Liver (tissue), 9 donors: ENCODE measurements around the gene SULT1C4. TPM values are rescaled to one million over a fixed set of nuclear protein-coding genes. Genes with fewer than 3 reads are reported as not detected.
"Not testable (repeated sequence)": the region's sequence is repeated elsewhere in the genome, so short reads cannot be mapped to it uniquely, and the experiment has no call there.

Source experiments
- DNase-seq: peaks from one replicate; pipeline ENCODE4 v3.0.0-alpha.2; 2017; ENCODE audit warnings: low spot score
- H3K27ac ChIP-seq, 2 donors: one replicate each; pipeline ENCODE4 v1.7.0; 2013; ENCODE audit warnings: inconsistent platforms in 2 of 2, low read length in 2 of 2, control low read depth in 1 of 2, low read depth in 1 of 2, mild to moderate bottlenecking in 1 of 2
- H3K27me3 ChIP-seq, 4 donors: one replicate each; pipeline versions ENCODE4 v1.6.1 to v1.7.0; 2013; ENCODE audit warnings: low read length in 3 of 4, inconsistent platforms in 1 of 4, mild to moderate bottlenecking in 1 of 4, moderate library complexity in 1 of 4; ENCODE audit not compliant: control insufficient read depth in 4 of 4, insufficient read depth in 4 of 4
- H3K36me3 ChIP-seq, 4 donors: one replicate each; pipeline versions ENCODE4 v1.6.1 to v1.7.0; 2013; ENCODE audit warnings: low read length in 3 of 4, mild to moderate bottlenecking in 3 of 4, low read depth in 1 of 4, moderate library complexity in 1 of 4; ENCODE audit not compliant: control insufficient read depth in 4 of 4, insufficient read depth in 3 of 4
- H3K4me1 ChIP-seq, 4 donors: one replicate each; pipeline versions ENCODE4 v1.6.1 to v1.7.0; 2013; ENCODE audit warnings: low read length in 3 of 4, mild to moderate bottlenecking in 3 of 4, moderate library complexity in 1 of 4; ENCODE audit not compliant: control insufficient read depth in 4 of 4, insufficient read depth in 4 of 4
- H3K4me3 ChIP-seq, 3 donors: one replicate each; pipeline versions ENCODE4 v1.6.1 to v1.7.0; 2013; ENCODE audit warnings: low read length in 3 of 3, control low read depth in 1 of 3, low read depth in 1 of 3, mild to moderate bottlenecking in 1 of 3
- H3K9ac ChIP-seq, 2 donors: one replicate each; pipeline ENCODE4 v1.7.0; 2013; ENCODE audit warnings: low read length in 2 of 2, mild to moderate bottlenecking in 2 of 2, moderate library complexity in 2 of 2, control low read depth in 1 of 2, low read depth in 1 of 2
- H3K9me3 ChIP-seq, 4 donors: one replicate each; pipeline versions ENCODE4 v1.6.1 to v1.7.0; 2013; ENCODE audit warnings: low read length in 3 of 4; ENCODE audit not compliant: control insufficient read depth in 4 of 4
- EGR1 ChIP-seq, 2 donors: IDR thresholded peaks; 2 replicates each; pipeline ENCODE4 v1.6.1; 2016 to 2018; ENCODE audit warnings: antibody characterized with exemption in 2 of 2, low read depth in 2 of 2
- FOXA1 ChIP-seq: IDR thresholded peaks from 2 replicates; pipeline ENCODE4 v1.6.1; 2016; ENCODE audit warnings: antibody characterized with exemption
- FOXA2 ChIP-seq: IDR thresholded peaks from 2 replicates; pipeline ENCODE4 v1.6.1; 2016; ENCODE audit warnings: antibody characterized with exemption
- GABPA ChIP-seq, 2 donors: IDR thresholded peaks in 1 of 2; conservative IDR thresholded peaks in 1 of 2; 2 replicates each; pipeline ENCODE4 v1.6.1; 2016; ENCODE audit warnings: antibody characterized with exemption in 2 of 2, mild to moderate bottlenecking in 1 of 2, moderate library complexity in 1 of 2
- HNF4A ChIP-seq, 2 donors: conservative IDR thresholded peaks; 2 replicates each; pipeline ENCODE4 v1.6.1; 2016; ENCODE audit warnings: antibody characterized with exemption in 2 of 2, mild to moderate bottlenecking in 2 of 2
- HNF4G ChIP-seq: IDR thresholded peaks from 2 replicates; pipeline ENCODE4 v1.6.1; 2016; ENCODE audit warnings: antibody characterized with exemption
- JUND ChIP-seq, 2 donors: IDR thresholded peaks; 2 replicates each; pipeline ENCODE4 v1.6.1; 2016; ENCODE audit warnings: antibody characterized with exemption in 2 of 2
- NR2F2 ChIP-seq: IDR thresholded peaks from 2 replicates; pipeline ENCODE4 v1.6.1; 2016; ENCODE audit warnings: antibody characterized with exemption
- RAD21 ChIP-seq, 2 donors: IDR thresholded peaks; 2 replicates each; pipeline ENCODE4 v1.6.1; 2016; ENCODE audit warnings: antibody characterized with exemption in 2 of 2, mild to moderate bottlenecking in 2 of 2
- RXRA ChIP-seq, 2 donors: IDR thresholded peaks; 2 replicates each; pipeline ENCODE4 v1.6.1; 2017 to 2018; ENCODE audit warnings: antibody characterized with exemption in 2 of 2, mild to moderate bottlenecking in 1 of 2
- SP1 ChIP-seq: IDR thresholded peaks from 2 replicates; pipeline ENCODE4 v1.6.1; 2018; ENCODE audit warnings: antibody characterized with exemption, mild to moderate bottlenecking
- TAF1 ChIP-seq: conservative IDR thresholded peaks from 2 replicates; pipeline ENCODE4 v1.6.1; 2016; ENCODE audit warnings: antibody characterized with exemption, mild to moderate bottlenecking
- YY1 ChIP-seq: IDR thresholded peaks from 2 replicates; pipeline ENCODE4 v1.6.1; 2016; ENCODE audit warnings: antibody characterized with exemption, mild to moderate bottlenecking
- WGBS: extraction: QIAGEN DNeasy Blood & Tissue Kit; methylation state at CpG from one replicate; pipeline ENCODE4 v1.1.7; 2013; 5-methylcytosine and 5-hydroxymethylcytosine counted together
- polyA plus RNA-seq, 2 donors: library from polyadenylated mRNA; stranded (reverse) in 1 of 2; unstranded in 1 of 2; fragments of 200-250 nt in 1 of 2; fragments of >200 nt in 1 of 2; fragmentation: Nextera tagmentation in 1 of 2; extraction: Ambion mirVana in 1 of 2; gene quantifications; one replicate each; pipeline versions ENCODE4 v1.2.1 to v1.2.3, GENCODE V29; 2013 to 2015
- total RNA-seq, 2 donors: library from RNA; depleted of rRNA; stranded (reverse); fragments of >200 nt; gene quantifications; one replicate each; pipeline ENCODE4 v1.2.3, GENCODE V29; 2014
- TF ChIP-seq, protein P1 (sequence below): IDR thresholded peaks from 2 replicates; pipeline ENCODE4 v1.6.1; 2016; ENCODE audit warnings: antibody characterized with exemption
- TF ChIP-seq, protein P2 (sequence below): fragments of 150-350 bp; IDR thresholded peaks from 2 replicates; pipeline ENCODE4 v1.5.1; 2017; ENCODE audit warnings: improper control_type of control experiment, low read depth, low read length; ENCODE audit not compliant: missing input control
- TF ChIP-seq, protein P3 (sequence below): IDR thresholded peaks from 2 replicates; pipeline ENCODE4 v1.6.1; 2016; ENCODE audit warnings: antibody characterized with exemption
- TF ChIP-seq, protein P4 (sequence below): IDR thresholded peaks from 2 replicates; pipeline ENCODE4 v1.6.1; 2016; ENCODE audit warnings: antibody characterized with exemption
- TF ChIP-seq, protein P5 (sequence below): IDR thresholded peaks from 2 replicates; pipeline ENCODE4 v1.6.1; 2016; ENCODE audit warnings: antibody characterized with exemption, mild to moderate bottlenecking
- donor health status: healthy.
- donor health status: healthy.
- donor health status: healthy.
- donor health status: healthy.
- donor health status: healthy.

Gene SULT1C4
- total and polyA plus RNA-seq, 4 donors, result 1.0 to 12.8 (median 1.3) TPM

DNA sequence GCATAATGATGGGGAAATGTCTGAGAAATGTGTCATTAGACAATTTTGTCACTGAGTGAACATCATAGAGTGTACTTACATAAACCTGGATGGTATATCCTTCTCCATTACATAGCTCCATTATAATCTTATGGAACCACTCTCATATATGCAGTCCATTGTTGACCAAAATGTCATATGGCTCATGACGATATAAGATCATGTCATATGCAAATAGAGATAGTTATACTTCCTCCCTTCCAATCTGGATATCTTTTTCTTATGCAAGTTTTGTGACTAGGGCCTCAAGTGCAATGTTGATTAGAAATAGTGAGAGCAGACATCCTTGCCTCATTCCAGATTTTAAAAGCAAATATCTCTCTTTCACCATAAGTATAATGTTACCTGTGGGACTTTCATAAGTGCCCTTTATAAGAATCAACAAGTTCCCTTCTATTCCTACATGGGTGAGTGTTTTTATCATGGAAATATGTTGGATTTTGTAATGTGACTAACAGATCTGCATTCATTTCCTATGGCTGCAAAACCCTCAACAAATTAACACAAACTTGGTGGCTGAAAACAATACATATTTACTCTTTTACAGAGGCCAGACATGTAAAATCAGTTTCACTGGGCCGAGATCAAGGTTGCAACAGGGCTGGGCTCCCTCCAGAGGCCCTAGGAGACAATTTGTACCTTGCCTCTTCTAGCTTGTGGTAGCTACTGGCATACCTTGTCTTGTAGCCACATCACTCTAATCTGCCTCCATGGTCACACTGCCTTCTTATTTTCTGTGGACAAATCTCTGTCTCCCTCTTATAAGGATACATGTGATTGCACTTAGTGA, 21.6 kb upstream of the SULT1C4 start:
- no peak overlapping the region for H3K9ac ChIP-seq
- H3K27me3 ChIP-seq, result no peaks in the 10 kb centered on the region
- no peaks in the 10 kb centered on the region for H3K36me3 ChIP-seq
- no peaks in the 10 kb centered on the region for H3K9me3 ChIP-seq
- no peaks in the 10 kb centered on the region for H3K4me1 ChIP-seq
- no peak for DNase-seq
- no peak for TF ChIP-seq TAF1
- TF ChIP-seq, protein P1, sequence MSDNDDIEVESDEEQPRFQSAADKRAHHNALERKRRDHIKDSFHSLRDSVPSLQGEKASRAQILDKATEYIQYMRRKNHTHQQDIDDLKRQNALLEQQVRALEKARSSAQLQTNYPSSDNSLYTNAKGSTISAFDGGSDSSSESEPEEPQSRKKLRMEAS, result no peak
- TF ChIP-seq JUND (IDR thresholded peaks at IDR 0.05), result no peak
- no peak for TF ChIP-seq HNF4G
- no peak for TF ChIP-seq NR2F2
- TF ChIP-seq, protein P2, sequence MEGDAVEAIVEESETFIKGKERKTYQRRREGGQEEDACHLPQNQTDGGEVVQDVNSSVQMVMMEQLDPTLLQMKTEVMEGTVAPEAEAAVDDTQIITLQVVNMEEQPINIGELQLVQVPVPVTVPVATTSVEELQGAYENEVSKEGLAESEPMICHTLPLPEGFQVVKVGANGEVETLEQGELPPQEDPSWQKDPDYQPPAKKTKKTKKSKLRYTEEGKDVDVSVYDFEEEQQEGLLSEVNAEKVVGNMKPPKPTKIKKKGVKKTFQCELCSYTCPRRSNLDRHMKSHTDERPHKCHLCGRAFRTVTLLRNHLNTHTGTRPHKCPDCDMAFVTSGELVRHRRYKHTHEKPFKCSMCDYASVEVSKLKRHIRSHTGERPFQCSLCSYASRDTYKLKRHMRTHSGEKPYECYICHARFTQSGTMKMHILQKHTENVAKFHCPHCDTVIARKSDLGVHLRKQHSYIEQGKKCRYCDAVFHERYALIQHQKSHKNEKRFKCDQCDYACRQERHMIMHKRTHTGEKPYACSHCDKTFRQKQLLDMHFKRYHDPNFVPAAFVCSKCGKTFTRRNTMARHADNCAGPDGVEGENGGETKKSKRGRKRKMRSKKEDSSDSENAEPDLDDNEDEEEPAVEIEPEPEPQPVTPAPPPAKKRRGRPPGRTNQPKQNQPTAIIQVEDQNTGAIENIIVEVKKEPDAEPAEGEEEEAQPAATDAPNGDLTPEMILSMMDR, result no peak
- no peak for TF ChIP-seq YY1
- no peak for TF ChIP-seq FOXA1
- TF ChIP-seq RXRA (IDR thresholded peaks at IDR 0.05), result no peak
- no peak for TF ChIP-seq FOXA2
- no peak for TF ChIP-seq GABPA (IDR thresholded peaks at IDR 0.05 in 1 of 2, conservative IDR thresholded peaks at IDR 0.05 in 1 of 2)
- TF ChIP-seq, protein P3, sequence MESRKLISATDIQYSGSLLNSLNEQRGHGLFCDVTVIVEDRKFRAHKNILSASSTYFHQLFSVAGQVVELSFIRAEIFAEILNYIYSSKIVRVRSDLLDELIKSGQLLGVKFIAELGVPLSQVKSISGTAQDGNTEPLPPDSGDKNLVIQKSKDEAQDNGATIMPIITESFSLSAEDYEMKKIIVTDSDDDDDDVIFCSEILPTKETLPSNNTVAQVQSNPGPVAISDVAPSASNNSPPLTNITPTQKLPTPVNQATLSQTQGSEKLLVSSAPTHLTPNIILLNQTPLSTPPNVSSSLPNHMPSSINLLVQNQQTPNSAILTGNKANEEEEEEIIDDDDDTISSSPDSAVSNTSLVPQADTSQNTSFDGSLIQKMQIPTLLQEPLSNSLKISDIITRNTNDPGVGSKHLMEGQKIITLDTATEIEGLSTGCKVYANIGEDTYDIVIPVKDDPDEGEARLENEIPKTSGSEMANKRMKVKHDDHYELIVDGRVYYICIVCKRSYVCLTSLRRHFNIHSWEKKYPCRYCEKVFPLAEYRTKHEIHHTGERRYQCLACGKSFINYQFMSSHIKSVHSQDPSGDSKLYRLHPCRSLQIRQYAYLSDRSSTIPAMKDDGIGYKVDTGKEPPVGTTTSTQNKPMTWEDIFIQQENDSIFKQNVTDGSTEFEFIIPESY, result no peak
- TF ChIP-seq HNF4A (conservative IDR thresholded peaks at IDR 0.05), result no peak
- TF ChIP-seq EGR1 (IDR thresholded peaks at IDR 0.05; ENCODE audit: low read depth in 2 of 2), result no peak
- TF ChIP-seq, protein P4, sequence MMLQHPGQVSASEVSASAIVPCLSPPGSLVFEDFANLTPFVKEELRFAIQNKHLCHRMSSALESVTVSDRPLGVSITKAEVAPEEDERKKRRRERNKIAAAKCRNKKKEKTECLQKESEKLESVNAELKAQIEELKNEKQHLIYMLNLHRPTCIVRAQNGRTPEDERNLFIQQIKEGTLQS, result no peak
- TF ChIP-seq RAD21 (IDR thresholded peaks at IDR 0.05), result no peak
- TF ChIP-seq, protein P5, sequence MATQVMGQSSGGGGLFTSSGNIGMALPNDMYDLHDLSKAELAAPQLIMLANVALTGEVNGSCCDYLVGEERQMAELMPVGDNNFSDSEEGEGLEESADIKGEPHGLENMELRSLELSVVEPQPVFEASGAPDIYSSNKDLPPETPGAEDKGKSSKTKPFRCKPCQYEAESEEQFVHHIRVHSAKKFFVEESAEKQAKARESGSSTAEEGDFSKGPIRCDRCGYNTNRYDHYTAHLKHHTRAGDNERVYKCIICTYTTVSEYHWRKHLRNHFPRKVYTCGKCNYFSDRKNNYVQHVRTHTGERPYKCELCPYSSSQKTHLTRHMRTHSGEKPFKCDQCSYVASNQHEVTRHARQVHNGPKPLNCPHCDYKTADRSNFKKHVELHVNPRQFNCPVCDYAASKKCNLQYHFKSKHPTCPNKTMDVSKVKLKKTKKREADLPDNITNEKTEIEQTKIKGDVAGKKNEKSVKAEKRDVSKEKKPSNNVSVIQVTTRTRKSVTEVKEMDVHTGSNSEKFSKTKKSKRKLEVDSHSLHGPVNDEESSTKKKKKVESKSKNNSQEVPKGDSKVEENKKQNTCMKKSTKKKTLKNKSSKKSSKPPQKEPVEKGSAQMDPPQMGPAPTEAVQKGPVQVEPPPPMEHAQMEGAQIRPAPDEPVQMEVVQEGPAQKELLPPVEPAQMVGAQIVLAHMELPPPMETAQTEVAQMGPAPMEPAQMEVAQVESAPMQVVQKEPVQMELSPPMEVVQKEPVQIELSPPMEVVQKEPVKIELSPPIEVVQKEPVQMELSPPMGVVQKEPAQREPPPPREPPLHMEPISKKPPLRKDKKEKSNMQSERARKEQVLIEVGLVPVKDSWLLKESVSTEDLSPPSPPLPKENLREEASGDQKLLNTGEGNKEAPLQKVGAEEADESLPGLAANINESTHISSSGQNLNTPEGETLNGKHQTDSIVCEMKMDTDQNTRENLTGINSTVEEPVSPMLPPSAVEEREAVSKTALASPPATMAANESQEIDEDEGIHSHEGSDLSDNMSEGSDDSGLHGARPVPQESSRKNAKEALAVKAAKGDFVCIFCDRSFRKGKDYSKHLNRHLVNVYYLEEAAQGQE, result no peak
- TF ChIP-seq SP1, result no peak
- no peak overlapping the region for H3K27ac ChIP-seq
- 84% methylated on average over 2 of the region's 2 CpGs for WGBS
- H3K4me3 ChIP-seq, result no peak overlapping the region

DNA sequence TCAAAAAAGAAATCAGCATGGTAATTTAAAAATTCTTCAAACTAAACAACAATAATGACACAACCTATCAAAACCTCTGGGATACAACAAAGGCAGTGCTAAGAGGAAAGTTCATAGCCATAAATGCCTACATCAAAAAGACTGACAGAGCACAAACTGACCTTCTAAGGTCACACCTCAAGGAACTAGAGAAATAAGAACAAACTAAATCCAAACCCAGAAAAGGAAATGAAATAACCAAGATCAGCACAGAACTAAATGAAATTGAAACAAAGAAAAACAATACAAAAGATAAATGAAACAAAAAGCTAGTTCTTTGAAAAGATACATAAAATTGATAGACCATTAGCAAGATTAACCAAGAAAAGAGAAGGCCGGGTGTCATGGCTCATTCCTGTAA, 18.4 kb upstream of the SULT1C4 start:
- DNase-seq, H3K9ac ChIP-seq, H3K4me1 ChIP-seq, H3K27ac ChIP-seq, H3K27me3 ChIP-seq, H3K4me3 ChIP-seq, H3K36me3 ChIP-seq, H3K9me3 ChIP-seq: not testable (repeated sequence)
- 82% methylated on average over 1 of the region's 1 CpG for WGBS
